Osteoblast (primary cell): ENCODE data around the gene SAYSD1. TPM values are rescaled to one million over a fixed set of nuclear protein-coding genes. Genes with fewer than 3 reads are reported as not detected.
A peak's percentile ranks its signal among the peaks of the same experiment; 100 is the strongest.

ENCODE experiments used
- DNase-seq: peaks from one replicate; pipeline ENCODE4 v3.0.0; 2011; ENCODE audit warnings: low spot score, mixed read lengths; ENCODE audit not compliant: insufficient read length; ENCODE audit errors: missing footprints
- H2AFZ ChIP-seq: 2 replicates; pipeline ENCODE4 v1.6.0; 2011; ENCODE audit warnings: mild to moderate bottlenecking, low read length
- H3K27ac ChIP-seq: 2 replicates; pipeline ENCODE4 v1.5.1; 2011; ENCODE audit warnings: mild to moderate bottlenecking, low read depth, low read length, moderate library complexity
- H3K27me3 ChIP-seq: 2 replicates; pipeline ENCODE4 v1.6.0; 2012; ENCODE audit warnings: mild to moderate bottlenecking, control low read depth, inconsistent platforms, low read length, moderate library complexity; ENCODE audit not compliant: insufficient read depth
- H3K36me3 ChIP-seq: 2 replicates; pipeline ENCODE4 v1.5.1; 2011; ENCODE audit warnings: mild to moderate bottlenecking, low read length, control low read depth, moderate library complexity; ENCODE audit not compliant: insufficient read depth
- H3K4me1 ChIP-seq: 2 replicates; pipeline ENCODE4 v1.5.1; 2011; ENCODE audit warnings: mild to moderate bottlenecking, low read length, control low read depth, moderate library complexity; ENCODE audit not compliant: insufficient read depth
- H3K4me2 ChIP-seq: 2 replicates; pipeline ENCODE4 v1.6.0; 2011; ENCODE audit warnings: mild to moderate bottlenecking, low read length; ENCODE audit not compliant: insufficient read depth
- H3K4me3 ChIP-seq: fragments of 200-600 bp; sonication (generic); 3 replicates; pipeline ENCODE4 v1.5.1; 2012; ENCODE audit warnings: mild to moderate bottlenecking, low read length, inconsistent platforms; ENCODE audit not compliant: insufficient read depth
- H3K79me2 ChIP-seq: 2 replicates; pipeline ENCODE4 v1.6.0; 2012; ENCODE audit warnings: mild to moderate bottlenecking, low read length, control low read depth, inconsistent platforms; ENCODE audit not compliant: insufficient read depth
- H3K9me3 ChIP-seq: 2 replicates; pipeline ENCODE4 v1.5.1; 2011; ENCODE audit warnings: low read depth, low read length, control low read depth
- H4K20me1 ChIP-seq: 2 replicates; pipeline ENCODE4 v1.6.0; 2012; ENCODE audit warnings: mild to moderate bottlenecking, low read length, control low read depth; ENCODE audit not compliant: insufficient read depth
- total RNA-seq: library from RNA; depleted of rRNA; stranded (reverse); fragments of >200 nt; gene quantifications from 2 replicates; pipeline ENCODE4 v1.2.3, GENCODE V29; 2012
- TF ChIP-seq, protein P1 (sequence below): IDR thresholded peaks from 2 replicates; pipeline ENCODE4 v1.5.1; 2011; ENCODE audit warnings: mild to moderate bottlenecking, low read depth, low read length, moderate library complexity; ENCODE audit errors: extremely low read depth

The SAYSD1 gene
- total RNA-seq, 1 donor, result 31.1 TPM

DNA sequence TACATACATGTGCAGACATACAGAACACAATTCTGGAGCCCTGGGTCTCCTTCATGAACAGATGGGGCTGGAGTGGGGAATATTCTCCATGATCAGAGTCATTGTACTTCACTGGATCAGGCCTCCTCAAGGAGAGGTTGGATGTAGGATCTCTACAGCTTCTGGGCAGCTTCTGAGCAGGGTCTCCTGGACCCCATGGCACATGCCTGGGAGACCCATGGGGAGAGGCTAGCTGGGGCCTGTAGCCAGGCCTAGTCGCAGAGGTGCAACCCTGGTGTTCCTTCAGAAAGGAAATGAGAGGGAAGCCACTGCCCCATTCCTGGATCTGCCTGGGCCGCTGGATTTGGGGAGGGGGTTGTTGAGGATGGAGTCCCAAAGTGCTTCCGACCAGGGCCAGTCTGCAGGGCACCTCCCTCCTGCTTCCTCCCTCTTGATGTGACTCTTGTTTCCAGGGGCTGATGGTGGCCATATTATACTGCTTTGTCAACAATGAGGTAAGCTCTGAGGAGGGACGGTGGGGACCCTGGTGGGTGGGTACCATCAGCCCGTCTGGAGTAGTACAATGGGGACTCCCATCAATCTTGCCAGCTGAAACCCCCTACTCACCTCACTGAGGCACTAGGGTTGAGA, 34.6 kb downstream of the SAYSD1 start:
- no peak overlapping the region for H3K27ac ChIP-seq
- no peak overlapping the region for H3K4me2 ChIP-seq
- TF ChIP-seq, protein P1, sequence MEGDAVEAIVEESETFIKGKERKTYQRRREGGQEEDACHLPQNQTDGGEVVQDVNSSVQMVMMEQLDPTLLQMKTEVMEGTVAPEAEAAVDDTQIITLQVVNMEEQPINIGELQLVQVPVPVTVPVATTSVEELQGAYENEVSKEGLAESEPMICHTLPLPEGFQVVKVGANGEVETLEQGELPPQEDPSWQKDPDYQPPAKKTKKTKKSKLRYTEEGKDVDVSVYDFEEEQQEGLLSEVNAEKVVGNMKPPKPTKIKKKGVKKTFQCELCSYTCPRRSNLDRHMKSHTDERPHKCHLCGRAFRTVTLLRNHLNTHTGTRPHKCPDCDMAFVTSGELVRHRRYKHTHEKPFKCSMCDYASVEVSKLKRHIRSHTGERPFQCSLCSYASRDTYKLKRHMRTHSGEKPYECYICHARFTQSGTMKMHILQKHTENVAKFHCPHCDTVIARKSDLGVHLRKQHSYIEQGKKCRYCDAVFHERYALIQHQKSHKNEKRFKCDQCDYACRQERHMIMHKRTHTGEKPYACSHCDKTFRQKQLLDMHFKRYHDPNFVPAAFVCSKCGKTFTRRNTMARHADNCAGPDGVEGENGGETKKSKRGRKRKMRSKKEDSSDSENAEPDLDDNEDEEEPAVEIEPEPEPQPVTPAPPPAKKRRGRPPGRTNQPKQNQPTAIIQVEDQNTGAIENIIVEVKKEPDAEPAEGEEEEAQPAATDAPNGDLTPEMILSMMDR, result no peak
- no peaks in the 10 kb centered on the region for H3K9me3 ChIP-seq
- DNase-seq, result no peak
- no peak overlapping the region for H2AFZ ChIP-seq
- no peaks in the 10 kb centered on the region for H3K36me3 ChIP-seq
- H4K20me1 ChIP-seq, result no peaks in the 10 kb centered on the region
- no peaks in the 10 kb centered on the region for H3K4me1 ChIP-seq
- no peaks in the 10 kb centered on the region for H3K79me2 ChIP-seq
- H3K27me3 ChIP-seq, result no peaks in the 10 kb centered on the region
- H3K4me3 ChIP-seq, result no peak overlapping the region

DNA sequence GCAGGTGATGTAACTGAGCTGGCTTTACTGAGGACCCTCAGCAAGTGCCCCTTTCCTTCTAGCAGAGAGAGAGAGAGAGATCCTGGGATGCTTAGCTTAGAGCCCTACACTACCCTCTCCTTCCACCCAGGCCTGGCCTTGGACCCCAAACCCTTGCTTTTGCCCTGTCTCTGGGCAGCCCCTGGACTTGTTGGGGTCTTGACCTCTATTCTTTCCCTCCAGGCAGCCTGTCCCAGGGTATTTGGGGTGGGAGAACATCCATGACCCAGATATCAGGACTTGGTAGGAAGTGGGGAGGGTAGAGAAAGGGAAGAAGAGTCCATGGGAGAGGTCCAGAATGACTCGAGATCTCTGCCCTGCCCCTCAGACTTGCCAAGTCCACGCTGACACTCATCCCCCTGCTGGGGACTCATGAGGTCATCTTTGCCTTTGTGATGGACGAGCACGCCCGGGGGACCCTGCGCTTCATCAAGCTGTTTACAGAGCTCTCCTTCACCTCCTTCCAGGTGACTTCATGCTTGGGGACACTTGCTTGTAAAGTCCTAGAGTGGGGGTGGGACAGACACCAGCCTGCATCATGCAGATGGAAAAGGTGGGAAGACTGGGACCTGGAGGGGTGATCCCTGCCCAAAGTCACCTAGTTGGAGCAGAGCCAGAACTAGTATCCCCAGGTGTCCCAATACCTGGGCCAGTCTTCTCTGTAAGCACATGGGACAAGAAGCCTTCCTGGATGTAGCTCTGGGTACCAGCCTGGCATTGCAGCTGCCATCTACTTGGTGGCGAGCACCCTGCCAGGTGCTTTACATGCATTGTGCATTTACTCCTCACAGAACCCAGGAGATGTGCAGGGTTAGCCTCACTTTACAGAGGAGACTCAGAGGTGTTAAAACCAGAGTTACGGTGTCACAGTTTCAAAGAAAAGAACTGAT, 35.5 kb downstream of the SAYSD1 start:
- TF ChIP-seq, protein P1, result no peak
- H3K4me3 ChIP-seq, result no peak overlapping the region
- H3K4me1 ChIP-seq, result no peaks in the 10 kb centered on the region
- H3K9me3 ChIP-seq, result no peaks in the 10 kb centered on the region
- no peak overlapping the region for H3K27ac ChIP-seq
- DNase-seq, result peak; percentile 74
- no peaks in the 10 kb centered on the region for H3K27me3 ChIP-seq
- H4K20me1 ChIP-seq, result no peaks in the 10 kb centered on the region
- no peak overlapping the region for H2AFZ ChIP-seq
- no peaks in the 10 kb centered on the region for H3K79me2 ChIP-seq
- H3K4me2 ChIP-seq, result no peak overlapping the region
- no peaks in the 10 kb centered on the region for H3K36me3 ChIP-seq

DNA sequence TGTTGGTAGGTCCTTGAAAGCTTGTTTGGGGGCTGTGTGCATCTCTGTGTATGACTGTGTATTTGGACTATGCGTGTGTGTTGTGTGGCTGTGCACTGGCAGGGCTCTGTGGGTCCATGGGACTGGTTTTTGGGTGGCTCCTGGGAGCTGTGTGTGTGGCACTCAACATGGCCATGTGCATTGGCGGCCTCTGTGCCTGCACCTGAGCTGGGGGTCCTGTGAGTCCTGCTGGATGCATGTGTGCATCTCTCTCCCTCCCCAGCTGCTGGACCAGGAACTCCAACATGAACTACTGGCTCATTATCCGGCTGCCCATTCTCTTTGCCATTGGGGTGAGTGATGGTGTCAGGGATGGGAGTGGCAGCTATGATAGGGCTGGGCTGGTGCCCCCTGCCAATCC, 36.3 kb downstream of the SAYSD1 start:
- H3K36me3 ChIP-seq, result no peaks in the 10 kb centered on the region
- TF ChIP-seq, protein P1, result no peak
- H2AFZ ChIP-seq, result no peak overlapping the region
- no peak overlapping the region for H3K4me2 ChIP-seq
- H3K79me2 ChIP-seq, result no peaks in the 10 kb centered on the region
- no peaks in the 10 kb centered on the region for H3K4me1 ChIP-seq
- no peak for DNase-seq
- no peaks in the 10 kb centered on the region for H3K27me3 ChIP-seq
- H3K9me3 ChIP-seq, result no peaks in the 10 kb centered on the region
- no peak overlapping the region for H3K4me3 ChIP-seq
- H4K20me1 ChIP-seq, result no peaks in the 10 kb centered on the region
- H3K27ac ChIP-seq, result no peak overlapping the region
